ENCODE measurements around the gene MEGF6. TPM values are rescaled to one million over a fixed set of nuclear protein-coding genes. Genes with fewer than 3 reads are reported as not detected.

Gene MEGF6
- total RNA-seq, 2 donors from 2014 or later, result 83.0 to 103 TPM

- Histone ChIP-seq H3K9me3 (ENCODE audit: control insufficient read depth, low read length) (no peaks in the 10 kb centered on the region), H3K9ac (ENCODE audit: extremely low read depth, low read length, poor library complexity, severe bottlenecking) (no peak overlapping the region), H3K4me1 (ENCODE audit: control insufficient read depth, insufficient read depth, low read length) (no peaks in the 10 kb centered on the region), H3K36me3 (ENCODE audit: control insufficient read depth, insufficient read depth, low read length) (no peaks in the 10 kb centered on the region), H3K27me3 (ENCODE audit: control insufficient read depth, insufficient read depth, low read length, poor library complexity, severe bottlenecking) (no peaks in the 10 kb centered on the region), H3K27ac (ENCODE audit: low read depth, low read length) (peak overlapping the region; percentile 58), H3K4me3 (ENCODE audit: low read length) (no peak overlapping the region)
- no peak overlapping the region for H3K27ac Mint-ChIP-seq
- no peaks in the 10 kb centered on the region for H3K27me3 Mint-ChIP-seq (ENCODE audit: insufficient read depth)
- no peak for DNase-seq
- peaks cover 15% of the 10 kb centered on the region for H3K4me1 Mint-ChIP-seq
- H3K36me3 Mint-ChIP-seq (ENCODE audit: low read depth), result no peaks in the 10 kb centered on the region
- TF ChIP-seq, protein P1, sequence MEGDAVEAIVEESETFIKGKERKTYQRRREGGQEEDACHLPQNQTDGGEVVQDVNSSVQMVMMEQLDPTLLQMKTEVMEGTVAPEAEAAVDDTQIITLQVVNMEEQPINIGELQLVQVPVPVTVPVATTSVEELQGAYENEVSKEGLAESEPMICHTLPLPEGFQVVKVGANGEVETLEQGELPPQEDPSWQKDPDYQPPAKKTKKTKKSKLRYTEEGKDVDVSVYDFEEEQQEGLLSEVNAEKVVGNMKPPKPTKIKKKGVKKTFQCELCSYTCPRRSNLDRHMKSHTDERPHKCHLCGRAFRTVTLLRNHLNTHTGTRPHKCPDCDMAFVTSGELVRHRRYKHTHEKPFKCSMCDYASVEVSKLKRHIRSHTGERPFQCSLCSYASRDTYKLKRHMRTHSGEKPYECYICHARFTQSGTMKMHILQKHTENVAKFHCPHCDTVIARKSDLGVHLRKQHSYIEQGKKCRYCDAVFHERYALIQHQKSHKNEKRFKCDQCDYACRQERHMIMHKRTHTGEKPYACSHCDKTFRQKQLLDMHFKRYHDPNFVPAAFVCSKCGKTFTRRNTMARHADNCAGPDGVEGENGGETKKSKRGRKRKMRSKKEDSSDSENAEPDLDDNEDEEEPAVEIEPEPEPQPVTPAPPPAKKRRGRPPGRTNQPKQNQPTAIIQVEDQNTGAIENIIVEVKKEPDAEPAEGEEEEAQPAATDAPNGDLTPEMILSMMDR (conservative IDR thresholded peaks at IDR 0.05), result no peak
- WGBS, 2 experiments (ENCODE audit: insufficient coverage in 1 of 2, insufficient read length in 1 of 2), result 64 to 94% methylated on average over 3 to 14 of the region's 17 CpGs
- H3K9me3 Mint-ChIP-seq, result no peaks in the 10 kb centered on the region
- H3K4me3 Mint-ChIP-seq, result no peak overlapping the region
Observed at GRCh38 chr1:3593334-3593733, 18.0 kb downstream of the MEGF6 start.

- DNase-seq, result peak; percentile 79
- H3K4me1 ChIP-seq (ENCODE audit: control insufficient read depth, insufficient read depth, low read length), result no peaks in the 10 kb centered on the region
- no peaks in the 10 kb centered on the region for H3K9me3 ChIP-seq (ENCODE audit: control insufficient read depth, low read length)
- no peaks in the 10 kb centered on the region for H3K27me3 ChIP-seq (ENCODE audit: control insufficient read depth, insufficient read depth, low read length, poor library complexity, severe bottlenecking)
- no peak overlapping the region for H3K9ac ChIP-seq (ENCODE audit: extremely low read depth, low read length, poor library complexity, severe bottlenecking)
- Mint-ChIP-seq H3K27ac (peak overlapping the region; percentile 79), H3K27me3 (ENCODE audit: insufficient read depth) (no peaks in the 10 kb centered on the region), H3K9me3 (no peaks in the 10 kb centered on the region), H3K4me3 (no peak overlapping the region), H3K4me1 (peaks cover 6% of the 10 kb centered on the region), H3K36me3 (ENCODE audit: low read depth) (no peaks in the 10 kb centered on the region)
- H3K4me3 ChIP-seq (ENCODE audit: low read length), result no peak overlapping the region
- TF ChIP-seq, protein P1 (conservative IDR thresholded peaks at IDR 0.05), result peak; percentile 56
- 92 to 95% methylated on average over 18 to 33 of the region's 33 CpGs for WGBS, 2 experiments (ENCODE audit: insufficient coverage in 1 of 2, insufficient read length in 1 of 2)
- H3K36me3 ChIP-seq (ENCODE audit: control insufficient read depth, insufficient read depth, low read length), result no peaks in the 10 kb centered on the region
- peak overlapping the region; percentile 70 for H3K27ac ChIP-seq (ENCODE audit: low read depth, low read length)
Observed at GRCh38 chr1:3590951-3591865, 20.1 kb downstream of the MEGF6 start.

DNA sequence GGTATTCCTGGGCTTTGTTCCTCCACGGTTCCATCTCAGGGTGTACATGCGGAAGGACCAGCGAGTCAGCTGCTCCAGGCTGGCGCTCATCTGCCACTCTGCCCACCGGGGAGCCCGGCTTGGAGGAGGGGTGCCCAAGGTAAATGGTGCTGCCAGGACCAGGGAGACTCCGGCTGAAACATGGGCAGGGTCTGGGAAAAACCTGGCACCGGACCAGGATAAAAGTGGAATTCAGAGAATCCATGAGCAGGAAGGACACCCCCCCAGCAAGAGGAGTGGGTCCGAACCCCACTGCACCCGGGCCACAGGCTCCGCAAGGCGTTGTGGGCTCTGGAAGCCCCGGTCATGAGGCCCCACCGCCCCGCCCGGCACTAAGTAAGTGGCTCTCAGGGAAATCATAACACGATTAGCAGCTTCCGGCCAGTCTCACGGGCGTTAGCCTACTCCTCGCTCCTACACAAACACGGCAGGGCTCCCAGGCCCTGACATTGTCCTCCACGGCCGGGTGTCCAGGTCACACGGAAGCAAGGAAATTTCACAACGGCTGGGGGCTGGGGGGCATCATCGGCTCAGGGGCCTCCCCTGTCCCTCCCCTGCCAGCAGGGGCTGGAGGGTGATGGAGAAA is 21.1 kb downstream of the MEGF6 start:
- no peaks in the 10 kb centered on the region for H3K36me3 ChIP-seq (ENCODE audit: control insufficient read depth, insufficient read depth, low read length)
- no peaks in the 10 kb centered on the region for H3K9me3 ChIP-seq (ENCODE audit: control insufficient read depth, low read length)
- Mint-ChIP-seq H3K36me3 (ENCODE audit: low read depth) (no peaks in the 10 kb centered on the region), H3K27ac (peak overlapping the region; percentile 79), H3K27me3 (ENCODE audit: insufficient read depth) (no peaks in the 10 kb centered on the region), H3K4me1 (peaks cover 6% of the 10 kb centered on the region), H3K9me3 (no peaks in the 10 kb centered on the region), H3K4me3 (no peak overlapping the region)
- H3K4me3 ChIP-seq (ENCODE audit: low read length), result no peak overlapping the region
- no peak overlapping the region for H3K9ac ChIP-seq (ENCODE audit: extremely low read depth, low read length, poor library complexity, severe bottlenecking)
- peak overlapping the region; percentile 70 for H3K27ac ChIP-seq (ENCODE audit: low read depth, low read length)
- no peaks in the 10 kb centered on the region for H3K27me3 ChIP-seq (ENCODE audit: control insufficient read depth, insufficient read depth, low read length, poor library complexity, severe bottlenecking)
- DNase-seq, result no peak
- TF ChIP-seq, protein P1 (conservative IDR thresholded peaks at IDR 0.05), result no peak
- WGBS, 2 experiments (ENCODE audit: insufficient coverage in 1 of 2, insufficient read length in 1 of 2), result 79 to 84% methylated on average over 20 to 27 of the region's 27 CpGs
- H3K4me1 ChIP-seq (ENCODE audit: control insufficient read depth, insufficient read depth, low read length), result no peaks in the 10 kb centered on the region
